Muscle layer of duodenum (tissue), 2 donors: Measurements from ENCODE around the gene SNIP1.
"Not testable (repeated sequence)": the region's sequence is repeated elsewhere in the genome, so short reads cannot be mapped to it uniquely, and the experiment has no call there.

Experiments used
- H3K27ac ChIP-seq: one replicate; pipeline ENCODE4 v1.7.0; 2013; ENCODE audit warnings: mild to moderate bottlenecking, low read length
- H3K27me3 ChIP-seq: one replicate; pipeline ENCODE4 v1.7.0; 2013; ENCODE audit warnings: low read depth, mild to moderate bottlenecking, control low read depth, low read length
- H3K36me3 ChIP-seq, 2 donors: one replicate each; pipeline ENCODE4 v1.7.0; 2013; ENCODE audit warnings: low read length in 2 of 2, control low read depth in 1 of 2, mild to moderate bottlenecking in 1 of 2; ENCODE audit not compliant: insufficient read depth in 2 of 2, control insufficient read depth in 1 of 2
- H3K4me1 ChIP-seq, 2 donors: one replicate each; pipeline ENCODE4 v1.7.0; 2013; ENCODE audit warnings: low read length in 2 of 2, mild to moderate bottlenecking in 2 of 2, control low read depth in 1 of 2, moderate library complexity in 1 of 2; ENCODE audit not compliant: insufficient read depth in 2 of 2, control insufficient read depth in 1 of 2
- H3K4me3 ChIP-seq, 2 donors: one replicate each; pipeline ENCODE4 v1.7.0; 2013; ENCODE audit warnings: low read length in 2 of 2, low read depth in 1 of 2, mild to moderate bottlenecking in 1 of 2
- H3K9me3 ChIP-seq, 2 donors: one replicate each; pipeline ENCODE4 v1.7.0; 2013; ENCODE audit warnings: low read length in 2 of 2, control low read depth in 1 of 2, mild to moderate bottlenecking in 1 of 2; ENCODE audit not compliant: control insufficient read depth in 1 of 2
- donor health status: healthy.

Gene SNIP1

GRCh38 chr1:37529888-37530287 is 24.2 kb downstream of the SNIP1 start:
- not testable (repeated sequence) for H3K4me3 ChIP-seq, H3K27me3 ChIP-seq, H3K4me1 ChIP-seq, H3K36me3 ChIP-seq, H3K27ac ChIP-seq, H3K9me3 ChIP-seq

- H3K9me3 ChIP-seq, result no peaks in the 10 kb centered on the region
These were observed 34.5 kb downstream of the SNIP1 start for GRCh38 chr1:37519613-37520012.

GRCh38 chr1:37518929-37519328 is 35.2 kb downstream of the SNIP1 start:
- H3K4me3 ChIP-seq, H3K4me1 ChIP-seq, H3K9me3 ChIP-seq, H3K27me3 ChIP-seq, H3K27ac ChIP-seq, H3K36me3 ChIP-seq: not testable (repeated sequence)

More at GRCh38 chr1:37519613-37520012, 34.5 kb downstream of the SNIP1 start:
- Histone ChIP-seq H3K4me1 (peaks cover 0 to 5% of the 10 kb centered on the region in 2 donors), H3K4me3 (no peak overlapping the region), H3K27ac (no peak overlapping the region), H3K27me3 (no peaks in the 10 kb centered on the region), H3K36me3 (no peaks in the 10 kb centered on the region)

DNA sequence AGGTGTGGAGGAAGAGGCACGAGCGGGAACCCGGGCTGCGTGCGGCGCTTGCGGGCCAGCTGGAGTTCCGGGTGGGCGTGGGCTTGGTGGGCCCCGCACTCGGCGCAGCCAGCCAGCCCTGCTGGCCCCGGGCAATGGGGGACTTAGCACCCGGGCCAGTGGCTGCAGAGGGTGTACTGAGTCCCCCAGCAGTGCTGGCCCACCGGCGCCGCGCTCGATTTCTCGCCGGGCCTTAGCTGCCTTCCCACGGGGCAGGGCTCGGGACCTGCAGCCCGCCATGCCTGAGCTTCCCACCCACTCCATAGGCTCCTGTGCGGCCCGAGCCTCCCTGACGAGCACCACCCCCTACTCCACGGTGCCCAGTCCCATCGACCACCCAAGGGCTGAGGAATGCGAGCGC is 35.9 kb downstream of the SNIP1 start:
- peaks cover 0 to 12% of the 10 kb centered on the region in 2 donors for H3K4me1 ChIP-seq
- H3K9me3 ChIP-seq, H3K27ac ChIP-seq, H3K36me3 ChIP-seq, H3K4me3 ChIP-seq, H3K27me3 ChIP-seq: not testable (repeated sequence)

- Histone ChIP-seq H3K9me3 (no peaks in the 10 kb centered on the region), H3K27ac (no peak overlapping the region), H3K36me3 (no peaks in the 10 kb centered on the region), H3K4me3 (no peak overlapping the region), H3K27me3 (no peaks in the 10 kb centered on the region), H3K4me1 (peaks cover 0 to 18% of the 10 kb centered on the region in 2 donors)
These were observed 36.5 kb downstream of the SNIP1 start for GRCh38 chr1:37517569-37517968.

DNA sequence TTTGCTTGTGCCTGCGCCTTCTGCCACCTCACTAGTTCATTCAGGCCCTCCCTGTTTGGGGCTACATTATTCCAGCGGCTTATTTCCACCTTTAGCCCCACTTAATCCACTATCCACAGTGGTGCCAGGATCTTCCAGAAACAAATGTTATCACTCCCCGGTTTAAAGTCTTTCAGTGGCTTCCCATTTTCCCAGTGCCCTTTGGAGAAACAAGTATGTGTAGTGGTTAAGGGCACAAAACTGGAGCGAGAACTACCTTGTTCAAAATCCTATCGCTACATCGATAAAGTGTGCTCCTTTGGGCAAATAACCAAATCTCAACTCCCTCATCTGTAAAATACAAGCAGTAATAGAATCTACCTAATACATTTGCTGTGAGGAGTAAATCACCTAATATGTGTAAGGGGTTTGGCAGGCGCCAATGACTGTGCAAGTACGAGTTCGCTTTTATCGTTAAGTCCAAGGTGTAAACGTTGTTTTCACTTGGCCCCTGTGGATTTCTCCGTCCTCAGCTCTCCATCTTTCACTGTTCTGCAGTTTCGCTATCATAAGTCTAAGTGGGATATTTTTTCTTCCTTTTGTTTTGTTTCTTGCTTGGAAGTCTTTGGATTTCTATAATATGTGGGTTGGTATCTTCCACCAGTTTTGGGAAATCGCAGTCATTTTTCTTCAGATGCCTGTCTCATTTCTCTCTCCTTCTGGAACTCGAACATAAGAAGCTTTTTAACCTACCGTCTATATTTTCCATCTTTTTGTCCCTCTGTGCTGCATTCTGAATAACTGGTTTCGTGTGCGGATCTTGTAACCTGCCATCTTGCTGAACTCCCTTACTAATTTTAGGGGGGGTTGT is 38.7 kb downstream of the SNIP1 start:
- H3K36me3 ChIP-seq, result peaks cover 0 to 9% of the 10 kb centered on the region in 2 donors
- H3K27me3 ChIP-seq, result no peaks in the 10 kb centered on the region
- peak overlapping the region; percentile 72 to 91 for H3K4me3 ChIP-seq
- no peaks in the 10 kb centered on the region for H3K9me3 ChIP-seq
- H3K27ac ChIP-seq, result peak overlapping the region; percentile 90
- peaks cover 0 to 20% of the 10 kb centered on the region in 2 donors for H3K4me1 ChIP-seq

- peaks cover 0 to 9% of the 10 kb centered on the region in 2 donors for H3K36me3 ChIP-seq
- H3K27me3 ChIP-seq, result no peaks in the 10 kb centered on the region
- H3K9me3 ChIP-seq, result no peaks in the 10 kb centered on the region
- peak within 1 kb of the TSS; percentile 90 for H3K27ac ChIP-seq
- peaks cover 0 to 20% of the 10 kb centered on the region in 2 donors for H3K4me1 ChIP-seq
- H3K4me3 ChIP-seq, result peak within 1 kb of the TSS; percentile 72 to 91
These were observed 39.5 kb downstream of the SNIP1 start, which contains the start of gene MEAF6 for GRCh38 chr1:37514350-37515184. TSS of gene MEAF6 (minus strand) at chr1:37514766. CDS start at chr1:37514746, 20 bp downstream.

DNA sequence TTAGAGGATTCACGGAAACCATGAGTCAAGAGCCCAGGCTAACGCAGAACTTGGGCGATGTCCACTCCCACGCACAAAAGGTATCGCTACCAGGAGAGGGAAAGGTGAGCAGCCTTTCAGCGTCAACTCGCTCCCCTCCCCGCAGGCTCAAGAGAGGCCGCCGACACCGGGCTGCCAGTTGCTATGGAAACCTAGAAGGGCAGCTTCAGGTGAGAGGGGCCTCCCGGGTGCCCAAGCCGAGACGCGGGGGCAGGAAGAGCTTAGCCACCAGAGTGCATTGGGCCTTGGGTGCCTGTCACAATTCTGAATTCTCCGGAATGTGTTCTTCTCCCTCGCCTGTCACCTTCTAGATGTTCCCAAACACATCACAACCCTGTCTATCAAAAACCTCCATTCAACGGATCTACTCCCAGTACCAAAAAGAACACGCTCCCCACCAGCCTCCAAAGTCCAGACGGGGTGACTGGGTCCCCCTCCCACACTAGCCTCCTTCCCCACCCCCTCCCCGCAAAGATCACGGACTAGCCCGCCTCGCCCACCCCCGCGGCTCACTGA is 40.2 kb downstream of the SNIP1 start:
- Histone ChIP-seq H3K27ac (peak overlapping the region; percentile 39), H3K9me3 (no peaks in the 10 kb centered on the region), H3K36me3 (peaks cover 7 to 15% of the 10 kb centered on the region in 2 donors), H3K4me3 (peak overlapping the region; percentile 72 to 91), H3K27me3 (no peaks in the 10 kb centered on the region), H3K4me1 (peaks cover 0 to 20% of the 10 kb centered on the region in 2 donors)

GRCh38 chr1:37509181-37509580 is 44.9 kb downstream of the SNIP1 start:
- Histone ChIP-seq H3K9me3 (no peaks in the 10 kb centered on the region), H3K36me3 (peaks cover 21 to 26% of the 10 kb centered on the region in 2 donors), H3K4me3 (no peak overlapping the region), H3K4me1 (peaks cover 0 to 14% of the 10 kb centered on the region in 2 donors), H3K27ac (no peak overlapping the region), H3K27me3 (no peaks in the 10 kb centered on the region)

GRCh38 chr1:37506740-37507139 is 47.4 kb downstream of the SNIP1 start:
- Histone ChIP-seq H3K4me3 (no peak overlapping the region), H3K36me3 (peaks cover 17 to 31% of the 10 kb centered on the region in 2 donors), H3K4me1 (no peaks in the 10 kb centered on the region), H3K9me3 (no peaks in the 10 kb centered on the region), H3K27ac (no peak overlapping the region), H3K27me3 (no peaks in the 10 kb centered on the region)

- peaks cover 14 to 37% of the 10 kb centered on the region in 2 donors for H3K36me3 ChIP-seq
- H3K4me1 ChIP-seq, H3K27me3 ChIP-seq, H3K9me3 ChIP-seq, H3K4me3 ChIP-seq, H3K27ac ChIP-seq: not testable (repeated sequence)
These were observed 51.3 kb downstream of the SNIP1 start for GRCh38 chr1:37502791-37503190.
